KMS-11 (cell line): ENCODE data around the gene RNH1.

ENCODE experiments used
- H2AFZ ChIP-seq: fragments of 200-600 bp; sonication (generic); 2 replicates; pipeline ENCODE4 v1.6.1; 2016; ENCODE audit warnings: antibody characterized with exemption, mixed run types, low read depth
- H3K27ac ChIP-seq: fragments of 200-600 bp; sonication (generic); 2 replicates; pipeline ENCODE4 v1.6.1; 2016; ENCODE audit warnings: mild to moderate bottlenecking, mixed run types
- H3K27me3 ChIP-seq: fragments of 200-600 bp; sonication (generic); 2 replicates; pipeline ENCODE4 v1.6.1; 2017; ENCODE audit warnings: mild to moderate bottlenecking, low read depth, mixed run types, moderate library complexity; ENCODE audit not compliant: insufficient read depth
- H3K36me3 ChIP-seq: fragments of 200-600 bp; sonication (generic); 2 replicates; pipeline ENCODE4 v1.6.1; 2017; ENCODE audit warnings: mild to moderate bottlenecking, mixed run types; ENCODE audit not compliant: insufficient read depth
- H3K4me1 ChIP-seq: fragments of 200-600 bp; sonication (generic); 2 replicates; pipeline ENCODE4 v1.6.1; 2016; ENCODE audit warnings: mild to moderate bottlenecking, low read depth, mixed run types; ENCODE audit not compliant: poor library complexity, severe bottlenecking
- H3K4me2 ChIP-seq: fragments of 200-600 bp; sonication (generic); 2 replicates; pipeline ENCODE4 v1.7.0; 2016; ENCODE audit warnings: mild to moderate bottlenecking, mixed run types
- H3K4me3 ChIP-seq: fragments of 200-600 bp; sonication (generic); IDR thresholded peaks from 2 replicates; pipeline ENCODE4 v1.6.1; 2017; ENCODE audit warnings: low read depth, low read length, mixed read lengths; ENCODE audit not compliant: insufficient read depth
- H3K79me2 ChIP-seq: fragments of 200-600 bp; sonication (generic); 2 replicates; pipeline ENCODE4 v1.6.1; 2016; ENCODE audit warnings: low read depth, mixed run types; ENCODE audit not compliant: insufficient read depth
- H3K9ac ChIP-seq: fragments of 200-600 bp; sonication (generic); 2 replicates; pipeline ENCODE4 v1.6.1; 2016; ENCODE audit warnings: mild to moderate bottlenecking, mixed run types
- H4K20me1 ChIP-seq: fragments of 200-600 bp; sonication (generic); 2 replicates; pipeline ENCODE4 v1.6.1; 2016; ENCODE audit warnings: mild to moderate bottlenecking, mixed run types; ENCODE audit not compliant: insufficient read depth
- CTCF ChIP-seq: fragments of 200-600 bp; sonication (generic); conservative IDR thresholded peaks from 2 replicates; pipeline ENCODE4 v1.6.1; 2017; ENCODE audit warnings: low read depth, mild to moderate bottlenecking, antibody characterized with exemption, low read length, moderate library complexity, mixed read lengths

The RNH1 gene

GRCh38 chr11:457111-457760 is 49.8 kb downstream of the RNH1 start:
- Histone ChIP-seq H4K20me1 (no peaks in the 10 kb centered on the region), H3K4me1 (no peaks in the 10 kb centered on the region), H3K27me3 (no peaks in the 10 kb centered on the region), H3K4me3 (no peak overlapping the region), H3K36me3 (no peaks in the 10 kb centered on the region), H3K4me2 (no peak overlapping the region), H3K79me2 (no peaks in the 10 kb centered on the region), H2AFZ (no peak overlapping the region), H3K27ac (no peak overlapping the region), H3K9ac (no peak overlapping the region)
- no peak for TF ChIP-seq CTCF

GRCh38 chr11:456533-456932 is 50.5 kb downstream of the RNH1 start:
- Histone ChIP-seq H3K4me3 (no peak overlapping the region), H3K4me2 (no peak overlapping the region), H3K79me2 (no peaks in the 10 kb centered on the region), H3K27me3 (no peaks in the 10 kb centered on the region), H2AFZ (no peak overlapping the region), H3K4me1 (peaks cover under 1% of the 10 kb centered on the region), H3K36me3 (no peaks in the 10 kb centered on the region), H3K9ac (no peak overlapping the region), H4K20me1 (no peaks in the 10 kb centered on the region), H3K27ac (no peak overlapping the region)
- no peak for TF ChIP-seq CTCF

- TF ChIP-seq CTCF = no peak
- H3K36me3 ChIP-seq = no peaks in the 10 kb centered on the region
- H3K9ac ChIP-seq = no peak overlapping the region
- H2AFZ ChIP-seq = no peak overlapping the region
- no peak overlapping the region for H3K27ac ChIP-seq
- H3K4me2 ChIP-seq = no peak overlapping the region
- H3K4me1 ChIP-seq = peaks cover 6% of the 10 kb centered on the region
- no peak overlapping the region for H3K4me3 ChIP-seq
- H3K27me3 ChIP-seq = no peaks in the 10 kb centered on the region
- no peaks in the 10 kb centered on the region for H4K20me1 ChIP-seq
- H3K79me2 ChIP-seq = no peaks in the 10 kb centered on the region
Observed at GRCh38 chr11:455566-456147, 51.4 kb downstream of the RNH1 start.

GRCh38 chr11:454801-455565 is 52.1 kb downstream of the RNH1 start:
- H3K79me2 ChIP-seq = no peaks in the 10 kb centered on the region
- no peak overlapping the region for H2AFZ ChIP-seq
- TF ChIP-seq CTCF = no peak
- H3K4me2 ChIP-seq = no peak overlapping the region
- H4K20me1 ChIP-seq = no peaks in the 10 kb centered on the region
- no peak overlapping the region for H3K4me3 ChIP-seq
- H3K27ac ChIP-seq = no peak overlapping the region
- H3K27me3 ChIP-seq = no peaks in the 10 kb centered on the region
- H3K9ac ChIP-seq = no peak overlapping the region
- H3K36me3 ChIP-seq = no peaks in the 10 kb centered on the region
- H3K4me1 ChIP-seq = peaks cover 6% of the 10 kb centered on the region
